Gastrocnemius medialis (tissue), 4 donors: ENCODE data around the gene TMCC1.

Experiments used
- POLR2A ChIP-seq, 2 donors: fragments of 450-650 bp; IDR thresholded peaks; one replicate each; pipeline ENCODE4 v1.6.1; 2017; ENCODE audit warnings: antibody characterized with exemption in 2 of 2, mild to moderate bottlenecking in 2 of 2, moderate library complexity in 2 of 2
- TF ChIP-seq, protein P1 (sequence below), 5 experiments: fragments of 450-650 bp in 3 of 5; fragments of 200-600 bp in 2 of 5; sonication (generic) in 2 of 5; IDR thresholded peaks in 4 of 5; conservative IDR thresholded peaks in 1 of 5; 1 replicate in 4 of 5; 2 replicates in 1 of 5; pipeline ENCODE4 v1.5.1; 2016 to 2019; ENCODE audit warnings: antibody characterized with exemption in 5 of 5, mild to moderate bottlenecking in 3 of 5, moderate library complexity in 3 of 5

DNA sequence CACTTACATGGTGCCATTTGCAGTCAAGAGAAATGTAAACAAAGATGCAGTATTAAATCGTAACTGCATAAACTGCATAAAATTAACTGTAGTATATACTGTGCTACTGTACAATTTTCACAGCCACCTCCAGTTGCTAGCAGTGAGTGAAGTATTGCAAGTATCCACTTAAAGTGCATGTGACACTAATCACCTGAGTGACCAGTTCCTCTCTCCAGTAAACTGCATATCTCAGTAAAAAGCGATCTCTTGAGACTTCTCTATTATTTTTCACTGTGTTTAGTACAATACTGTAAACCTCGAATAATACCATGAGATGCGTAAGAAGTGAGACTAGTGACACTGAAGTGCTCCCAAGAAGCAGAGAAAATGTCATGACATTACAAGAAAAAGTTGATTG lies 175.3 kb downstream of the TMCC1 start:
- TF ChIP-seq, protein P1, sequence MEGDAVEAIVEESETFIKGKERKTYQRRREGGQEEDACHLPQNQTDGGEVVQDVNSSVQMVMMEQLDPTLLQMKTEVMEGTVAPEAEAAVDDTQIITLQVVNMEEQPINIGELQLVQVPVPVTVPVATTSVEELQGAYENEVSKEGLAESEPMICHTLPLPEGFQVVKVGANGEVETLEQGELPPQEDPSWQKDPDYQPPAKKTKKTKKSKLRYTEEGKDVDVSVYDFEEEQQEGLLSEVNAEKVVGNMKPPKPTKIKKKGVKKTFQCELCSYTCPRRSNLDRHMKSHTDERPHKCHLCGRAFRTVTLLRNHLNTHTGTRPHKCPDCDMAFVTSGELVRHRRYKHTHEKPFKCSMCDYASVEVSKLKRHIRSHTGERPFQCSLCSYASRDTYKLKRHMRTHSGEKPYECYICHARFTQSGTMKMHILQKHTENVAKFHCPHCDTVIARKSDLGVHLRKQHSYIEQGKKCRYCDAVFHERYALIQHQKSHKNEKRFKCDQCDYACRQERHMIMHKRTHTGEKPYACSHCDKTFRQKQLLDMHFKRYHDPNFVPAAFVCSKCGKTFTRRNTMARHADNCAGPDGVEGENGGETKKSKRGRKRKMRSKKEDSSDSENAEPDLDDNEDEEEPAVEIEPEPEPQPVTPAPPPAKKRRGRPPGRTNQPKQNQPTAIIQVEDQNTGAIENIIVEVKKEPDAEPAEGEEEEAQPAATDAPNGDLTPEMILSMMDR (IDR thresholded peaks at IDR 0.05 in 4 of 5, conservative IDR thresholded peaks at IDR 0.05 in 1 of 5), result no peak
- TF ChIP-seq POLR2A (IDR thresholded peaks at IDR 0.05), result no peak
